Middle frontal gyrus (tissue), 1 donor: ENCODE data around the gene ZNF783.
"Not testable (repeated sequence)": the region's sequence is repeated elsewhere in the genome, so short reads cannot be mapped to it uniquely, and the experiment has no call there.

ENCODE experiments used
- DNase-seq: peaks from one replicate; pipeline ENCODE4 v3.0.0-alpha.2; 2015; ENCODE audit warnings: low spot score; ENCODE audit errors: extremely low spot score

Gene ZNF783

GRCh38 chr7:149239345-149240143, 22.5 kb upstream of the ZNF783 start, which contains the start of gene ZNF212:
TSS of gene ZNF212 (plus strand) at chr7:149239651. CDS start at chr7:149239779, 128 bp downstream.
- DNase-seq, result peak; percentile 65

- no peak for DNase-seq
These were observed 21.4 kb upstream of the ZNF783 start for GRCh38 chr7:149240637-149241036.

GRCh38 chr7:149241696-149242095, 20.3 kb upstream of the ZNF783 start:
- DNase-seq, result no peak

- no peak for DNase-seq
These were observed 16.8 kb upstream of the ZNF783 start for GRCh38 chr7:149245244-149245643.

- no peak for DNase-seq
These were observed 16.3 kb upstream of the ZNF783 start for GRCh38 chr7:149245744-149246143.

- no peak for DNase-seq
These were observed 13.2 kb upstream of the ZNF783 start for GRCh38 chr7:149248777-149249176.

- not testable (repeated sequence) for DNase-seq
These were observed 11.8 kb upstream of the ZNF783 start for GRCh38 chr7:149250151-149250550.

- DNase-seq, result not testable (repeated sequence)
These were observed 10.5 kb upstream of the ZNF783 start for GRCh38 chr7:149251518-149251917.

- DNase-seq, result no peak
These were observed 9.6 kb upstream of the ZNF783 start for GRCh38 chr7:149252378-149252777.

GRCh38 chr7:149253665-149254064, 8.3 kb upstream of the ZNF783 start:
- DNase-seq, result no peak

- no peak for DNase-seq
These were observed 7.7 kb upstream of the ZNF783 start for GRCh38 chr7:149254181-149254858.

- DNase-seq, result no peak
These were observed 6.8 kb upstream of the ZNF783 start for GRCh38 chr7:149255174-149255573.

- DNase-seq, result no peak
These were observed 5.4 kb upstream of the ZNF783 start for GRCh38 chr7:149256568-149256967.

GRCh38 chr7:149257146-149257545, 4.8 kb upstream of the ZNF783 start:
- DNase-seq, result no peak

- no peak for DNase-seq
These were observed 624 bp upstream of the ZNF783 start for GRCh38 chr7:149261316-149261828.

GRCh38 chr7:149266451-149266850, 4.5 kb downstream of the ZNF783 start:
- DNase-seq, result no peak

- DNase-seq, result no peak
These were observed 5.7 kb downstream of the ZNF783 start for GRCh38 chr7:149267733-149268132.

- DNase-seq, result not testable (repeated sequence)
These were observed 12.4 kb downstream of the ZNF783 start for GRCh38 chr7:149274424-149274823.

- no peak for DNase-seq
These were observed 15.9 kb downstream of the ZNF783 start for GRCh38 chr7:149277871-149278270.

- DNase-seq, result no peak
These were observed 16.4 kb downstream of the ZNF783 start for GRCh38 chr7:149278396-149278795.

GRCh38 chr7:149279111-149279743, 17.2 kb downstream of the ZNF783 start:
- DNase-seq, result no peak

GRCh38 chr7:149280151-149280550, 18.2 kb downstream of the ZNF783 start:
- no peak for DNase-seq
